Mesendoderm (in vitro differentiated cells): ENCODE data around the gene HADH.

Experiments used
- DNase-seq: peaks from one replicate; pipeline ENCODE4 v3.0.0; 2013
- H2AK5ac ChIP-seq: 2 replicates; pipeline ENCODE4 v1.6.1; 2013; ENCODE audit warnings: low read length, inconsistent platforms
- H2BK120ac ChIP-seq: 2 replicates; pipeline ENCODE4 v1.6.1; 2013; ENCODE audit warnings: low read depth, mild to moderate bottlenecking, low read length, moderate library complexity, mixed read lengths
- H2BK15ac ChIP-seq: replicated peaks from 2 replicates; pipeline ENCODE4 v1.6.1; 2013; ENCODE audit warnings: low read depth, mild to moderate bottlenecking, moderate library complexity
- H2BK5ac ChIP-seq: 2 replicates; pipeline ENCODE4 v1.6.1; 2013; ENCODE audit warnings: low read length, inconsistent platforms
- H3K18ac ChIP-seq: 2 replicates; pipeline ENCODE4 v1.6.1; 2013; ENCODE audit warnings: mild to moderate bottlenecking, low read length, mixed read lengths
- H3K23ac ChIP-seq: one replicate; pipeline ENCODE4 v1.6.1; 2013; ENCODE audit warnings: low read length
- H3K27ac ChIP-seq: 2 replicates; pipeline ENCODE4 v1.5.1; 2013; ENCODE audit warnings: low read depth, mild to moderate bottlenecking, inconsistent platforms, low read length, moderate library complexity
- H3K27me3 ChIP-seq: 2 replicates; pipeline ENCODE4 v1.6.1; 2013; ENCODE audit warnings: low read length, control low read depth, mild to moderate bottlenecking, inconsistent platforms; ENCODE audit not compliant: insufficient read depth, poor library complexity
- H3K36me3 ChIP-seq: 2 replicates; pipeline ENCODE4 v1.6.1; 2013; ENCODE audit warnings: low read length, inconsistent platforms; ENCODE audit not compliant: control insufficient read depth, insufficient read depth
- H3K4ac ChIP-seq: one replicate; pipeline ENCODE4 v1.6.1; 2013; ENCODE audit warnings: low read depth, mild to moderate bottlenecking, low read length, moderate library complexity
- H3K4me1 ChIP-seq: 2 replicates; pipeline ENCODE4 v1.6.1; 2013; ENCODE audit warnings: low read depth, low read length, inconsistent platforms; ENCODE audit not compliant: control insufficient read depth
- H3K4me2 ChIP-seq: 2 replicates; pipeline ENCODE4 v1.6.1; 2013; ENCODE audit warnings: low read length
- H3K4me3 ChIP-seq: 2 replicates; pipeline ENCODE4 v1.5.1; 2013; ENCODE audit warnings: mild to moderate bottlenecking, low read length
- H3K56ac ChIP-seq: one replicate; pipeline ENCODE4 v1.6.1; 2013; ENCODE audit warnings: low read length
- H3K79me1 ChIP-seq: 2 replicates; pipeline ENCODE4 v1.6.1; 2013; ENCODE audit warnings: low read length, inconsistent platforms
- H3K79me2 ChIP-seq: 2 replicates; pipeline ENCODE4 v1.6.1; 2013; ENCODE audit warnings: mild to moderate bottlenecking, low read length; ENCODE audit not compliant: control insufficient read depth, insufficient read depth
- H3K9ac ChIP-seq: 2 replicates; pipeline ENCODE4 v1.6.1; 2013; ENCODE audit warnings: low read length, inconsistent platforms
- H4K5ac ChIP-seq: one replicate; pipeline ENCODE4 v1.6.1; 2013; ENCODE audit warnings: low read length
- H4K8ac ChIP-seq: one replicate; pipeline ENCODE4 v1.6.1; 2013; ENCODE audit warnings: low read depth, mild to moderate bottlenecking, control low read depth, low read length, moderate library complexity
- WGBS: extraction: QIAGEN DNeasy Blood & Tissue Kit; methylation state at CpG from one replicate; pipeline ENCODE4 v1.1.7; 2013; ENCODE audit warnings: low lambda C conversion rate, missing lambda C conversion rate; ENCODE audit not compliant: insufficient coverage; ENCODE audit errors: extremely low coverage; 5-methylcytosine and 5-hydroxymethylcytosine counted together

Gene HADH

DNA sequence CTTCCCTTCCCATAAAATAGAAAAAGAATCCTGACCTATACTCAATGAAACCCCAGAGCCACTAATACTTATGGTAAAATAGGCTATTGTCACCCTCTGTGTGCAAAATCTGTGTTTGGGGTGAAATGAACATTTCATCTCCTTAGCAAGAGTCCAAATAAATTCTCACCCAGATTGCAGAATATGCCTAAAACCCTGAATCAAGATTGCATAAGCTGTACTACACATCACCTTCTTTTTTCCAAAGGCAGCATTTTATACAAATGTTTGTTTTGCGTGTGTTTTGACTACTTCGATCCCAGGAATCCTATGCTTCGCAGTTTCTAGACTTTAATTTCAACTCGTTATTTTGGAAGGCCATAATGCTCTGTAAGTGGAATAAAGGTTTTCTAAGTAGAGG is 12.2 kb upstream of the HADH start:
- no peak overlapping the region for H2BK120ac ChIP-seq

DNA sequence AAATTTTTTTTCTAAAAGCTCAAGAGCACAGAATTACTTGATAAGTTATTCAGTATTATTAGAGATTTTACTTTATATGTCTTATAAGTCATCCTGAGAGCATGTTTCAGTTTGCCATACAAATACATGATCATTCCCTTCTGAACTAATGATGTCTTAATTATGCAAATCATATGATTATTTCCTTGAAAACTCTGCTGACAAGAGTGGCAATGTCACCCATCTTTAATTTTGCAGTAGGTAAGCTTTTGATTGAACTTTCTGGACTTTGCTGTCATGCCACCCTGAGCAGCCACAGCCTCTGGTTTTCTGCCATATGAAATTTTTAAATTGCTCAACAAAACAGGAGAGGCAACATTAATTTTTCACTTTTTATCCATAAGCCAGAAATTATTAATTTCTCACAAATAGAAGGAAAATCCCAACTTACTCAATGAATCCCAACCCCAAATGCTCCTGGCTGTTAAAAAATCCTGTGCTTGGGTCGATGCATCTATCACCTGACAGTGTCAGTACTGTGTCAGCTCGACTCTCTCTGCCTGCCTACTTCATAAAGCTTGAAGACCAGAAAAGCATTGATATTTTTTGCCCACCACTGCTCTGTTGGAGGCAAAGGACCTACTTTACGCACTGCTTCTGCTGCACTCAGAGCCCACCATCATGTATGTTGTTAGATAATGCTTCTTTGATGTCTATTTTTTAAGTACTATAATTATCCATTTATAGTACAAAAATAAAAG is 11.6 kb upstream of the HADH start:
- H3K4me1 ChIP-seq = no peaks in the 10 kb centered on the region
- no peak overlapping the region for H3K18ac ChIP-seq
- H3K27ac ChIP-seq = no peak overlapping the region
- H3K79me1 ChIP-seq = no peaks in the 10 kb centered on the region
- no peak overlapping the region for H4K5ac ChIP-seq
- DNase-seq = no peak
- no peaks in the 10 kb centered on the region for H3K79me2 ChIP-seq
- no peak overlapping the region for H2BK120ac ChIP-seq
- no peak overlapping the region for H3K23ac ChIP-seq
- no CpG with 5 or more reads among the region's 3 CpGs for WGBS
- no peak overlapping the region for H2BK5ac ChIP-seq
- no peaks in the 10 kb centered on the region for H3K36me3 ChIP-seq
- H3K4ac ChIP-seq = no peak overlapping the region
- H3K4me2 ChIP-seq = no peak overlapping the region
- no peak overlapping the region for H3K9ac ChIP-seq
- no peak overlapping the region for H3K4me3 ChIP-seq
- H3K56ac ChIP-seq = no peak overlapping the region
- H2AK5ac ChIP-seq = no peak overlapping the region
- H2BK15ac ChIP-seq = no peak overlapping the region
- H3K27me3 ChIP-seq = no peaks in the 10 kb centered on the region
- H4K8ac ChIP-seq = no peak overlapping the region

More for the DNA sequence above, 12.2 kb upstream of the HADH start:
- Histone ChIP-seq H3K4me1 (no peaks in the 10 kb centered on the region), H4K5ac (no peak overlapping the region), H3K4me2 (no peak overlapping the region), H3K56ac (no peak overlapping the region), H2BK5ac (no peak overlapping the region), H3K27ac (no peak overlapping the region), H2BK15ac (no peak overlapping the region), H3K36me3 (no peaks in the 10 kb centered on the region), H3K23ac (no peak overlapping the region), H3K79me1 (no peaks in the 10 kb centered on the region), H3K27me3 (no peaks in the 10 kb centered on the region), H3K18ac (no peak overlapping the region), H4K8ac (no peak overlapping the region), H2AK5ac (no peak overlapping the region), H3K4me3 (no peak overlapping the region), H3K79me2 (no peaks in the 10 kb centered on the region), H3K4ac (no peak overlapping the region), H3K9ac (no peak overlapping the region)
- no peak for DNase-seq
- no CpG with 5 or more reads among the region's 4 CpGs for WGBS

DNA sequence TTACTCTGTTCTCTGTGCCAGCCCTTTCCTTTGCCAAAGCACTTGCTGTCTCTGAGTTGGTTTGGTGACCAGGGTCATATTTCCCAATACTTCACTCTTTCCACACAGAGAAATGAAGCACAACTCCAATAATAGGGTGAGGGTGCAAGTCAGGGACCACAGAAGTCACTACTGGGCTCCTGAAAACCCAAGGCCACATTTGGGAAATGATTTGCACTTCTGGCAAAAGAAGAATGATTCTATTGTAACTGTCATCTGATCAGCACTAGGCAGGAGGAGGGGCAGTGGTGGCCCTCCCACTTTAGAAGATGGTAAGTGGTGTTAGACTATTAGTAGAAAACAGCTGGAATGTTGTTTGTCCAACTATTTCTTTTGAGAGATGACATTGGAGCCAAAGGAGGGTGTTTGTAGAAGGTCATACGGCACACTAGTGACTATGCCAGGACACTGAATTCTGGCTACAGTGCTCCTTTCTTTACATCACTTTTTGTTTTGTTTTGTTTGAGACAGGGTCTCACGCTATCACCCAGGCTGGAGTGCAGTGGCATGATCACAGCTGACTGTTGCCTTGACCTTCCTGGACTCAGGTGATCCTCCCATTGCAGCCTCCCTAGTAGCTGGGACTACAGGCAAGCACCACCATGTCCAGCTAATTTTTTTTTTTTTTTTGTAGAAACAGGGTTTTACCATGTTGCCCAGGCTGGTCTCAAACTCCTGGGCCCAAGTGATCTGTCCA is 10.8 kb upstream of the HADH start:
- H3K23ac ChIP-seq = no peak overlapping the region
- H3K4me1 ChIP-seq = no peaks in the 10 kb centered on the region
- no peak overlapping the region for H2AK5ac ChIP-seq
- no peaks in the 10 kb centered on the region for H3K27me3 ChIP-seq
- H3K4me2 ChIP-seq = no peak overlapping the region
- H3K27ac ChIP-seq = no peak overlapping the region
- DNase-seq = no peak
- H2BK120ac ChIP-seq = no peak overlapping the region
- no peak overlapping the region for H3K4me3 ChIP-seq
- no peak overlapping the region for H4K8ac ChIP-seq
- WGBS = no CpG with 5 or more reads among the region's 2 CpGs
- no peaks in the 10 kb centered on the region for H3K36me3 ChIP-seq
- no peak overlapping the region for H3K4ac ChIP-seq
- H2BK15ac ChIP-seq = no peak overlapping the region
- no peak overlapping the region for H3K9ac ChIP-seq
- no peak overlapping the region for H4K5ac ChIP-seq
- H3K56ac ChIP-seq = no peak overlapping the region
- H3K79me2 ChIP-seq = no peaks in the 10 kb centered on the region
- no peak overlapping the region for H3K18ac ChIP-seq
- H2BK5ac ChIP-seq = no peak overlapping the region
- no peaks in the 10 kb centered on the region for H3K79me1 ChIP-seq

DNA sequence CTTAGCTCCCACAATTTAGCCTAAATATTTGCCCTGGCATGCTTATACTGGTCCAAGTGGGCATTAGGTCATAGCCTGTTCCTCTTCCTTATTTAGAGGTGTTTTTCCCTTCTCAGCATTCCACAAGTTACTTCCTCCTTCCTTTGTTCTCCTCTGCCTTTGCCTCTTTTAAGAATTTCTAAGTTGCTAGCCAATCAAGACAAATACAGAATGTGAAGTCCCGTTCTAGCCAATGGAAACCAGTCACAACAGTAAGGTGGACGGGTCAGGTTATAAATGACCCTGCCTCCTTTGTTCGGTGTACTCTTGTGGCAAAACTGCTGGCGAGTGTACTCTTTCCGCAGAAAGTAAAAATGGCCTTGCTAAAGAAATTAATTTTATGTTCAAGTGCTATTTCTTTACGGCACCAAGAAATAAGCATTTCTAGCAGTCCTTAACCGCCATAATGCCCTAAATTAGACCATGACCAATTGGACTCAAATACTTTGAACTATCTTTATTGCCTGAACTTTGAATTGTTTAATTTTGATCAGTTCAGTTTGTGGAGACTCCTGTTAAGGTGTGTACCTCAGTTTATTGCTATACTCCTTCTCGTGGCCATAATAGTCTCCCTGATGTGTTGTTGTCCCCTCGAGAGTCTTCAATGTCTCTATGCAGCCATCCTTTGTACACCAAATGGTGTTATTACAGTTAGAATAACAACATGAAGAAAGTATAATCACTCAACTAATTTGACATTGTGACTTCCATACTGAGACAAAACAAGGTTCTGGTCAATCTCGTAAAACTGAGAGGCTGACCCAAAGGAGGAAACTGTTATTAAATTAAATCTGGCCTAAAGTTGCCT is 1.6 kb upstream of the HADH start:
- Histone ChIP-seq H2AK5ac (no peak overlapping the region), H3K79me1 (peaks cover 4% of the 10 kb centered on the region), H4K8ac (no peak overlapping the region), H3K18ac (no peak overlapping the region), H3K27me3 (no peaks in the 10 kb centered on the region), H4K5ac (no peak overlapping the region), H3K4ac (no peak overlapping the region), H3K4me2 (no peak overlapping the region), H3K27ac (no peak overlapping the region), H3K4me1 (peaks cover 3% of the 10 kb centered on the region), H3K9ac (no peak overlapping the region), H2BK5ac (no peak overlapping the region), H3K4me3 (no peak overlapping the region), H3K36me3 (no peaks in the 10 kb centered on the region), H2BK15ac (no peak overlapping the region), H3K56ac (no peak overlapping the region), H3K79me2 (peaks cover 12% of the 10 kb centered on the region), H3K23ac (no peak overlapping the region), H2BK120ac (no peak overlapping the region)
- WGBS = no CpG with 5 or more reads among the region's 10 CpGs
- peak; percentile 36 for DNase-seq

DNA sequence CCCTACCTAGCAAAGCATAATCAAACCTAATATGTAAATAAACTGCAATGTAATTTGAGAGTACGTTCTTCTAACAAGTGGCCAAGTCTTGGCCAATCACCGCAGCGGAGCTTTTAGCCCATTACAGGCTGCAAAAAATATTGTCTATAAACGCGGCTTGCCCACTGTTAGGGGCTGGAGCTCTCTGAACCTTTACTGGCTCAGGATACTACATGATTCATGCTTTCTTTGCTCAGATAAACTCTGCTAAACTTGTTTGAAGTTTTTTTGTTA is 990 bp upstream of the HADH start:
- no peak overlapping the region for H4K5ac ChIP-seq
- no peak overlapping the region for H3K4me2 ChIP-seq
- H3K23ac ChIP-seq = no peak overlapping the region
- no peak overlapping the region for H3K9ac ChIP-seq
- H2AK5ac ChIP-seq = no peak overlapping the region
- peaks cover 3% of the 10 kb centered on the region for H3K4me1 ChIP-seq
- H3K36me3 ChIP-seq = no peaks in the 10 kb centered on the region
- WGBS = no CpG with 5 or more reads among the region's 5 CpGs
- no peak overlapping the region for H3K18ac ChIP-seq
- DNase-seq = no peak
- H2BK15ac ChIP-seq = no peak overlapping the region
- H3K79me2 ChIP-seq = peaks cover 12% of the 10 kb centered on the region
- no peak overlapping the region for H3K4ac ChIP-seq
- H3K27me3 ChIP-seq = no peaks in the 10 kb centered on the region
- H3K4me3 ChIP-seq = no peak overlapping the region
- no peak overlapping the region for H2BK120ac ChIP-seq
- no peak overlapping the region for H3K27ac ChIP-seq
- H4K8ac ChIP-seq = no peak overlapping the region
- H3K79me1 ChIP-seq = peaks cover 4% of the 10 kb centered on the region
- no peak overlapping the region for H2BK5ac ChIP-seq
- H3K56ac ChIP-seq = no peak overlapping the region
